GM21360 (cell line): ENCODE measurements around the gene HECW1.

Experiments
- ATAC-seq: cut with Tn5 transposase; IDR thresholded peaks from one replicate; pipeline ENCODE4 v1.9.1; 2021; ENCODE audit warnings: mild to moderate bottlenecking, moderate library complexity; ENCODE audit not compliant: unreplicated experiment

Gene HECW1

DNA sequence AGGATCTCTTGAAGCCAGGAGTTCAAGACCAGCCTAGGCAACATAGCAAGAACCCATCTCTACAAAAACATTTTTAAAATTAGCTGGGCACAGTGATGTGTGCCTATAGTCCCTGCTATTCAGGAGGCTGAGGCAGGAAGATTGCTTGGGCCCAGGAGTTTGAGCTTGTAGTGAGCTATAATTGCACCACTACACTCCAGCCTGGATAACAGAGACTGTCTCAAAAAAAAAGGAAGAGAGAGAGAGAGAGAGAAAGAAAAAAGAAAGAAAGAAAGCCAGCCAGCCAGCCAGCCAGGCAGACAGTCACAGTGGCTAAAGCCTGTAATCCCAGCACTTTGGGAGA is 375.3 kb downstream of the HECW1 start:
- no peak for ATAC-seq

DNA sequence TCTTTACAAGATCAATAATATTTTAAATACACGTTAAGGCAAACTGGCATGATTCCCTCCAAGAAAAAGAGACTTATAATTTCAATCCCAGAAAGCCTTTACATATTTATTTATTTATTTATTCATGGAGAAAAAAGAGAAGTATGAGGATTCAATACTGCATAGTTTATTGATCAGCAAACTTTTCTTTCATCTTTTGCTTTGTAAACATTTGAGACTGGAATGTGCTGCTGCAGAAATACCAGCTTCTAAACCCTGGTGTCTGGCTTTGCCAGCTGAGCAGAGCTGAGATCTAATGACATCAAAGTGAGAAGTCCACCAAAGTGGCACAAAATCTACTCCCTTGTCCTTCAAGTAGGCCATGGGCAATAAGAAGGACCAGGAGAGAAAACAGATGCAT is 376.8 kb downstream of the HECW1 start:
- ATAC-seq: no peak

DNA sequence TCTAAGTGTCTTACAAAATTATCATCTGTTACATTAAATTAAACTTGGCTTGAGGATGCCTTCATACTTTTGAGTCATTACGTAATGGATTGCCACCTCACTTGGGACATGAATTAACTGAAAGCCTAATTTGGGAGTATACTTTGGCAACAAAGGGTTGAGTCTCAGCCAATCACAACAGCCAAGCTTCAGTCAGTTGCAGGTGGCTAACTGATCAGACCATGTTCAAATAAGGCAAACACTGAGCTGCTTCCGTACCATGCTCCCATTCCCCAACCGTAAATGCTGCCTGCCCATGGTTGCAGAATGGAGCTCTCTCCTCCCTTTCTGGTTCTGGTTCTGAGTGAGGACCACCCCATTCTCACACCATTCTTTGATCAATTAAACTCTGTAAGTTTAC is 377.6 kb downstream of the HECW1 start:
- ATAC-seq: no peak

DNA sequence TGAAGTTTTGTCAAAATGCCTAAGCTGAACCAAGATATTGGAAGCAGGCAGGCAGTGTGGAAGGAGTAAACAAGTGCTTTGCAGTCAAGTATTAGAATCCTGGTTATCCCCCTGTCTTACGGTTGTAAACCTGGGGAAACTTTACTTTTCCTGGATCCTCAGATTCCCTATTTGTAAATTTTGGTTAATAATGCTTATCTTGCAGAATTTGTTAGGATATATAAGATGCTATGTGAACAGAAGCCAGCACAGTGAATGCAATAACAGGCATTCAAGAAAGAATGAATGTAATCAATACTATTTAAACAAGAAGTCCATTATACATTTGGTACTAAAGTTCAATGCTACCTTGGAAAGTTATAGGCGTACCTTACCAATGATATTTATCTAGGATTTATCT is 378.7 kb downstream of the HECW1 start:
- no peak for ATAC-seq

DNA sequence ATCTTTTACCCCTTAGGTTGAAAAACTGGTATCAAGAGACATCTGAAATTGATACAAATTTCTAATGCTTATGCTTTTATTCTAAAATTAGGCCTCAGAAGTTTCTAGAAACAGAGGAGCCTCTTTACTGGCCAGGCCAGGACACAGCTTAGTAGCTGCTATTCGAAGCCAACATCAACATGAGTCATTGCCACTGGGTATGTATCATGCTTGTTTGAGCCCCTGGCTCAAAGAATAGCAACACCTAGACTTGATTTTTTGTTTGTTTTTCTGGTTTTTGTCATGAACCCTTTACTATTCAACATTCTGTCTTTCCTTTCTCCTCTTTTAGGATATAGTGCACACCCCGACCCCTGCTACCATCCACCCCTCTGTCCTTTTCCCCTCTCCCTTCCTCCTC is 379.5 kb downstream of the HECW1 start:
- ATAC-seq: no peak

DNA sequence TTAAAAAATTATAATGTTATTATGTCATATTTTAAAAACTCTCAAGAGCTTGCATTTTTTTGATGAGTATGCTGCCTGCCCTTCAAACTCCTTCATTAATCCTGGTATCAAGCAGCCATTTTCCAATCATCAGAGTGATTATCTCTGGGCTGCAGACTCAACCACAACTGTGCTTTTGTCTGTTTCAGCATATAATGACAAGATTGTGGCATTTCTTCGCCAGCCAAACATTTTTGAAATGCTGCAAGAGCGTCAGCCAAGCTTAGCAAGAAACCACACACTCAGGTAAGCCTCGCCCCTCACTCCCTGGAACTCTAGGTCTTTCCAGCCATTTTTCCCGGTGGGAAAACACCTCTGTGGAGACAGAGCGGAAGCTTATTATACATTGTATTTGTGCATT is 380.4 kb downstream of the HECW1 start:
- ATAC-seq: no peak

DNA sequence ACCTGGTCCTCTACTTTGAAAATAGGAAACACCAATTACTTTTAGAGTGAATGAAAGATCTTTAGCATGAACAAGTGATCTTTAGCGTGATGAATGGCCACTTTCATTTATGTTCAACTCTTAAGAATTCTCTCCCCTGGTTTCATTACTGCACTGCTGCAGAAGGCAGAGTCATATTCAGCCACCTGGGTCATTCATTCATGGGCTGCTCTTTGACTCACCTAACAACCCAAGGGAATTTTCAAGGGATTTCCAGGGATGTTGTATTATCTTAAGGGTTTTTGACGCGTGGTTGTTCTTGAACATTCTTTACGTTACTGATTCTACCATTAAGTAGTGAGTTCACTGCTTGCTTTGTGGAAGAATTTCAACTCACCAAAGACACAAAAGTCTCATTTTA is 383.1 kb downstream of the HECW1 start:
- ATAC-seq: no peak

DNA sequence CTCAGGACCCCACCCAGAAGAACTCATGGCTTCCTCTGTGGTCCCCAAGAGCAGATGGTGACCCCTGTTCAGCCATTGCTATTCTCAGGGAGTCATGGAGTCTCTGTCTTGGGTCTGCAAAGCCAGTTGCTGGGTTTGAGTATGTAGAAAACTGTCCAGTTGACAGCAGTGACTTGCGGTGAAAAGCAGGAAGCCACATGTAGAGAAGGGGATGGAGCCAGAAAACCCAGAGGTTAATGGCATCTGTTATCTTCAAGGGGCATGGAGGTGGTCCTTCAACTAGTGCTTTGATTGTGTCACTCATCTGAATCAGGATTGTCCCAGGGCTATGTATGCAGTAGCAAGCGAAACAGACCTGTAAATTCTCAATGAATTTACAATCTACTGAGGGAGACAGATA is 384.1 kb downstream of the HECW1 start:
- ATAC-seq: no peak

DNA sequence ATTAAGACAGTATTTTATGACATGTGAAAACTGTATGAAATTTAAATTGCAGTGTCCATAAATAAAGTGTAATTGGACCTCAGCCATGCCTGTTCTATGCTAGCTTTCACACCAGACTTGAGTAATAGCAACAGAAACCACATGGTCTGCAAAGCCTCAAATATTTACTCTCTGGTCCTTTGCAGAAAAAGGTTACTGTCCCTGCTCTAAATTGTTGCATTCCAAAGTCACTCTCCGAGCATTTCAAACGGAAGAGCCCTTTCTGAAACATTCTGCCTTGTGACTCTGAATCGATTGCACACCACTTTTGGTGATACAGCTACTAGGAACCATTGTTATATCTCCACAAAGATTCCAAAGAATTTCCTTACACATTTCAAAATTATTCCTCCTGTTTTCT is 389.4 kb downstream of the HECW1 start:
- no peak for ATAC-seq

DNA sequence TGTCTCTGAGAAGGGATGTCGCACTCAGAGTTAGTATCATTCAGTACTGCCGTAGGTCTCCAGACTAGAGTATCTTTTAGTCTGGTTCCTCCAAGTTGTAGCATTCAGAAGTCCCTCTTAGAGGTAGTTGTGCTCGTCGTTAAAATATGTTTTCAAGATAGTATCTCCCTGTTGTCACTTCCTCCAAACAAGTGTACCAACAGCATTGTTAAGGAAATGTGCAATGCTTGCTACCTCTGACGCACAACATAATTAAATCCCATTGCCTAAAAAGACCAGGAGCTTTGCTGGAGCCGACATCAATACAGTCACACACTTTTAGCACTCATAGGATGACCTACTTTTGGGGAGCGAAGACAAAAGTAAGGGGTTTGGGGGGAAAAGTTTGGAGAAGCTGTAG is 390.5 kb downstream of the HECW1 start:
- no peak for ATAC-seq

DNA sequence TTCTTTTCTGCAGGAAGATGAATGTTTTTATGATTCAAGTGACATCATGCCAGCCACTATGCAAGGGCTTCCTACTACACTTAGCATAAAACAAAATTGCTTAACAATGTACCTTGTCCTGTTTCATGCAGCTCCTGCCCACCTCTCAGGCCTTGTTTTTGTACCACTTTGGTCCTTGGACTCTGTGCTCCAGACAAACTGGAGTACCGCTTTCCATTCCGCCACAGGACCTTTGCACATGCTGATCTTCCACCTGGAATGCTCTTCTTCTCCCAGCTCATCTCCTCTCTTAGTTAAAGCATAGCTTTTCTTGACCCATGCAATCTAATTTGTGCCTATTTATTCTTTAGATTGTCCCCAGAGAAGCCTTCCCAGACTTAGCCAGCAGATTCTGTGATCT is 393.0 kb downstream of the HECW1 start:
- ATAC-seq: no peak

DNA sequence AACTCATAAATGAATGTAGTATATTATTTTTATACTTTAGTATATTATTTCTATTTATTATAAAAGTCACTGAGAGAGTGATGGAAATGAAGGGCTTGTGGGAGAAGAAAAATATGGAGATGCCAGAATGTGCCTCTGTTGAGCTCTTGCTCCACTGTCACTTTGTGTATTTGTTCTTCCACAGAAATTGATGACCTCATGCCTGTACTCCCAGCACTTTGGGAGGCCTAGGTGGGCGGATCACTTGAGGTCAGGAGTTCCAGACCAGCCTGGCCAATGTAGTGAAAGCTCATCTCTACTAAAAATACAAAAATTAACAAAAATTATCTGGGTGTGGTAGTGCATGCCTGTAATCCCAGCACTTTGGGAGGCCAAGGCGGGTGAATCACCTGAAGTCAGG is 394.0 kb downstream of the HECW1 start:
- no peak for ATAC-seq

DNA sequence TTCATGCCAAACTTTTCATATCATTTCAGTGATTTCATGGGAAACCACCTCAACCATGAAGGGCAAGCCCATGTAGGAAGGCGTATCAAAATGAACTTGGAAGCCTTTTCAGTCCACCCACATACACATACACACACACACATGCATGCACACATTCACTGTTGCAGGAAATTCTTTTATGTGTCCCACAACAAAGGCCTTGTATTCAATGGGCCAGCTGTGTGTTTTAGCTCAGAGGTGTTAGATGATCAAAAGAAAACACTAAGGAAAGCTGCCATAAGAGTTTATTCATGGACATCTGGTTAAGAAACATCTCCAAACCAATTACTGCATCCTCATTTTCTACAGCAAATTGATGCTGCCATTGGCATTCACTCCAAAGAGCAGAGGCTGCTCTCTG is 396.0 kb downstream of the HECW1 start:
- ATAC-seq: no peak

DNA sequence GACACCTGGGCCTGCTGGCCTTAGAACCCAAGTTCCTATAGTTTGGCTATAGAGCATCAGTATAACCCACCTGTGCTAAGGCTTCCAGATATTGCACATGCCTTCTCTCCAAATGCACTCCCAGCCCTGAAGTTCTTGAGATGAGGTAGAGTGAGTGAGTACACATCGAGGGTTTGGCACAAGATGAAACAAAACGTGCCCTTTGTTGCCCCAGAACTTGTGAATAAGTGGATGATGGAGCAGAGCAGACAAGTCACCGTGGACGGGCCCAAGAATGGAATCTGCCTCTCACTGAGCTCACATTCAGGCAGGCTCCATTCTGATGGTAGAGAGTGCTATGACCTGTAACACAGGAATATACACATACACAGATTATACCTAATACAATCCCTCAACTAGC is 397.5 kb downstream of the HECW1 start:
- no peak for ATAC-seq

DNA sequence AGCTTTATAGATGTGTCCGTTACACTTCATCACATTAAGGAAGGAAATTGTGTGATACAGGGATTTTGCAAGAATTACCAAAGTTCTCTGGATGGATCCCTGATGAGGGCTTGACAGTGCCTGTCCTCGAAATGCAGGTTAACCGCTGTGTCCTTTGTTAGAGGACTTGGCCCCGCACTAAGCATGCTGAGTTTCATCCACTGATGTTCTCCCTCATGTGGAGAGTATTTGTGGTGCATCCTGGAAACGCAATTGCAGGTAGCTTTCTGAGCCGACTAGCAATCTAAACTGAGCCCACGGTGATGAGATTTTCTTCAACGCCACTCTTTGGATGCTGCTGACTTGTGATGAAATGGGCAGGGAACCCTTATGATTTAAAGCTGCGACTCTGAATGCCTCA is 398.6 kb downstream of the HECW1 start:
- ATAC-seq: no peak

DNA sequence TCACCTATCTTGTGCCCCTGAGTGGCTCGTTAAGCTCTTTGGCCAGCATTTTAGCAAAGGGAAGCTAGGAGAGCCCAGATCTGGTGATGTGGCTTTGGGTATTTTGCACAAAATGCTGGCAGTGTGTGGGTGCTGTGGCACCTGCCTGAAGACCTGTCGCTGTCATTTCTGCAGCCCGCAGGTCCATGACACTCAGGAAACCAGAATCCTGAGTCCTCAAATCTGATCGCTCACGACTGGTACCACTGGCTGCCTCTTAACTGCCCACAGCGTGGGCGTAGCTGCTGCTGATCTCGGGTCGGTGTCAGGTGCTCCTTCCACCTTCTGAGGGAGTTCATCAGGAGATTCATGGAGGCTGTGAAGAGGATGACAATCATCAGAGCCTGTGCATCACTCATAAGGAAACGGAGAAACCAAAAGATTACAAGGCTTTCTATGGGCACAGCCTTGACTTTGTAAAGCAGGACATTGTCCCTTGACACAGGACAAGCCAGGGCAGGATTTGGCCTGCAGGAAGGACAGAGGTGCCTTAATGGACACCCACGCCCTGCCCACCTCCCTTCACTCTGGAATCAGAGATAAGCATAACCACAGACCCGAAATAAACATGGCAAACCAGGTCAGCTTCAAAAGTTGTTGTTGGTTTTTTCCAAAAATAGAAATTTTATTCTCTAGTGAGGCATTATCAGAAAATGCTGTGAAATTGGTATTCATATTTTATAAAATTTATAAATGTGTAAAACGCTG is 399.5 kb downstream of the HECW1 start:
- ATAC-seq: no peak

DNA sequence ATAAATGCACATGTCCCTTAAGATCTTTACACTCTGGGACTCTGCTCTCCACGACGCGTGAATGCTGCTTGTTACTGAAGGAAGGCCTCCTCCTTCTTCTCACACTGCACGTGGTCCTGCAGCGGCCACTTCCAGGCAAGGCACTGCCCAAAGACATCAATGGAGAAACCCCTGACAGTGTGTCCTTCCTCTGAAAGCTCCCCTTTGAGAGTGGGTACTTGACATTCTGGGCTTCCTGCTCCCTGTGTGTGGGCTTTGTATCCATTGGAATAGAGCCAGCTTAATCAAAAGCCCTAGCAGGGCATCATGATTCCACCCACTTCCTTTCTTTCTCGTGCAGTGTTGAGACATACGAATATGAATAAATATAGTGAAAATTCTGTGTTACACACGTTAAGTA is 400.8 kb downstream of the HECW1 start:
- ATAC-seq: no peak

DNA sequence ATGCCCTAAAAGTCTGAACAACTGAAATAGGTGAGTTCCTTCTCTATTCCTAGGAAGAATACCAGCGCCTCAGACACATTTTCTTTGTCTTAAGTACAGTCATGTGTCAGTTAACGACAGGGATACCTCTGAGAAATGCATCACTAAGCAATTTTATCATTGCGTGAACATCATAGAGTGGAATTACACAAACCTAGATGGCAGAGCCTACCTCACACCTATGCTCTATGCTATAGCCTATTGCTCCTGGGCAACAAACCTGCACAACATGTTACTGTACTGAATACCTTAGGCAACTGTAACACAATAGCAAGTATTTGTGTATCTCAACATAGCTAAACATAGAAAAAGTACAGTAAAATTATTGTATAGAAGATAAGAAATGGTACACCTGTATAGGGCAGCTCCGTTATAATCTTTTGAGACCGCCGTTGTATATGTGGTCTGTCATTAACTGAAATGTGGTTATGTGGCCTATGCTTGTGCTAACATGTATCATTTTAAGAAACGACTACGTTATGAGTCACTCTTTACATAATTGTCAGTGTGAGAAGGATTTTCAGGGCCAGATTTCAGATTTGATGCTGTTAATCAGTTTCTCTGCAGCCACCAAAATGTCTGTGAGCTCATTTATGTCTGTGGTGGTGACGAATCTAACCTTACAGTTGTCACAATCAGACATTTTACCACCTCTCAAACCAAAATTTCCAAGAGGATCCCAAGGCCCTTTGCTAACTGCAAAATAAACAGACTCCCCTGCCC is 404.3 kb downstream of the HECW1 start:
- ATAC-seq: no peak

DNA sequence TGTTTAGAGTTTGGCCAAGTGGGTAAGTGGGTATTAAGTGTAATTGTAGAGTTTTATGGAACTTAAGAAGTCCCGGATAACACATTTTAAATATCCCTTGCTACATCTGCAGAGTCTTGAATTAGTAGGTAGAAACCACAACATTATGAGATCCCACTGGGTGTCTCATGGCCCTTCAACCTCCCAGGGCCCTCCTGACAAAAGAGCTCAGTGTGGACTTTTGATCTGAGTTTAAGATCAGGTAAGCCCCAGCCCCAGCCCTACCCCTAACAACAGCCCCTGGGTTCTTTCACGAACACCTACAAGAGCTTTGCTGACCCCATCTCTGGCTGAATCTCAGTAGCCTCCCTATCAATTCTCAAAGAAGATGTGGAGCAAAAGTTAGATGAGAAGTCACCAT is 405.0 kb downstream of the HECW1 start:
- no peak for ATAC-seq

DNA sequence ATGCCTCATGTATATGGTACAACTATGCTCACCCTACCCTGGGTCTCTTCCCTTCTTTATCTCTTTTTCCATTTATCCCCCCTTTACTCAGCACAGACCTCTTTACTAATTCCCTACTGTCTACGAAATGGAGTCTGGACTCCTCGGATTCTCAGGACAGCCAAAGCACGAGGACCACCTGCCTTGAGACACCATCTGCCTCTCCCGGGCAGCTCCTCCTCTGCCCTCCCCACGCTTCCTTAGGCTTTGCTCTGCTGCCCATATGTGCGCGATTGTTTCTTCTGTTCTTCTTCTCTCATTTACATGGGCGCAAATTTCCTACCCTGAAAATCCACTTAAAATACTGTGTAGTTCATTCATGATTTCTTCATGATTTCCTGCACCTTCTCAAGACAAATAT is 407.8 kb downstream of the HECW1 start:
- no peak for ATAC-seq

DNA sequence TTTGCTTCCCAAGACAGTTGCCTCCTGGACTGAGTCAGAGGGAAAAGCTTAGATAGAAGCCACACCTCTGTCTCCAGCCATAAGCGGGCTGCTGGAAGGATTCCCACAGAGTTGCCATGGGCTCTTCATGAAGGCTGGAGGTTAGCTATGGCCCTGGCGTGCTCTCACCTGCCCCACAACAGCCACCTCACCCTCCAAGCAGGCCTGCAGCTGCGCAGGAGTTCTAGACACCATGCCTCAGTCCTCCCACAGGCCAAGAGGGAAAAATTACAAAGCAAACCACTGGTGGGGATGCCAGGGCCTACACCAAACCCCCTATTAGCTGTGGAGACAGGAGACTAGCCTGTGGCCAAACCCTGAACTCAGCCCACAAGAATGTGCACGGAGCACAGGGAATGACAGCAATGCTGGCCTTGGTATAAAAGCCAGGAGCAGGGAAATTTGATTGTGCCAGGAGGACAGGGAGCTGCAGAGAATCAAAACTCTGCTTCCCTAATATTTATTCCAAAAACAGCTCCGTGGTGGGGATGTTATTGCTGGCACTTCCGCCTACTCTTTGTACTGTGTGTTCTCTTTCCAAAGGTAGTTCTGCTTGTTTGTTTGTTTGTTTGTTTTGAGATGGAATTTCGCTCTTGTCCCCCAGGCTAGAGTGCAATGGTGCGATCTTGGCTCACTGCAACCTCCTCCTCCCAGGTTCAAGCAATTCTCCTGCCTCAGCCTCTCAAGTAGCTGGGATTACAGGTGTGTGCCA is 410.1 kb downstream of the HECW1 start:
- ATAC-seq: no peak
